Trophoblast cell (in vitro differentiated cells and primary cell): ENCODE measurements around the gene THSD4.

Experiments used
- DNase-seq, 2 donors: peaks; one replicate each; pipeline ENCODE4 v3.0.0-alpha.2; 2016
- H2AFZ ChIP-seq: 2 replicates; pipeline ENCODE4 v1.6.1; 2013; ENCODE audit warnings: low read length, moderate library complexity, mild to moderate bottlenecking; ENCODE audit not compliant: insufficient read depth, poor library complexity
- H2AK5ac ChIP-seq: 2 replicates; pipeline ENCODE4 v1.6.1; 2013; ENCODE audit warnings: mild to moderate bottlenecking, low read length
- H2BK120ac ChIP-seq: 2 replicates; pipeline ENCODE4 v1.6.1; 2013; ENCODE audit warnings: low read length, mild to moderate bottlenecking, moderate library complexity; ENCODE audit not compliant: insufficient read depth, poor library complexity
- H2BK12ac ChIP-seq: 2 replicates; pipeline ENCODE4 v1.6.1; 2013; ENCODE audit warnings: mild to moderate bottlenecking, low read length, moderate library complexity
- H2BK5ac ChIP-seq: 2 replicates; pipeline ENCODE4 v1.6.1; 2013; ENCODE audit warnings: low read length, low read depth, moderate library complexity, mild to moderate bottlenecking; ENCODE audit not compliant: poor library complexity
- H3K14ac ChIP-seq: 2 replicates; pipeline ENCODE4 v1.6.1; 2013; ENCODE audit warnings: mild to moderate bottlenecking, low read length
- H3K18ac ChIP-seq: 2 replicates; pipeline ENCODE4 v1.6.1; 2013; ENCODE audit warnings: mild to moderate bottlenecking, low read length
- H3K23ac ChIP-seq: 2 replicates; pipeline ENCODE4 v1.6.1; 2013; ENCODE audit warnings: low read length
- H3K27ac ChIP-seq: 2 replicates; pipeline ENCODE4 v1.5.1; 2013; ENCODE audit warnings: low read depth, mild to moderate bottlenecking, inconsistent platforms, low read length, moderate library complexity
- H3K27me3 ChIP-seq: 2 replicates; pipeline ENCODE4 v1.6.1; 2013; ENCODE audit warnings: inconsistent platforms, mild to moderate bottlenecking, low read length, moderate library complexity; ENCODE audit not compliant: insufficient read depth
- H3K36me3 ChIP-seq, 2 experiments: 1 replicate in 1 of 2; 2 replicates in 1 of 2; pipeline ENCODE4 v1.6.1; 2013; ENCODE audit warnings: low read length in 2 of 2, mild to moderate bottlenecking in 2 of 2, moderate library complexity in 1 of 2; ENCODE audit not compliant: insufficient read depth in 2 of 2, control insufficient read depth in 1 of 2
- H3K4ac ChIP-seq: 2 replicates; pipeline ENCODE4 v1.6.1; 2013; ENCODE audit warnings: low read depth, mild to moderate bottlenecking, low read length, moderate library complexity
- H3K4me1 ChIP-seq, 2 experiments: 1 replicate in 1 of 2; 2 replicates in 1 of 2; pipeline ENCODE4 v1.6.1; 2013; ENCODE audit warnings: low read length in 2 of 2, mild to moderate bottlenecking in 2 of 2, moderate library complexity in 1 of 2; ENCODE audit not compliant: insufficient read depth in 2 of 2, control insufficient read depth in 1 of 2
- H3K4me2 ChIP-seq: 2 replicates; pipeline ENCODE4 v1.6.1; 2013; ENCODE audit warnings: inconsistent platforms, mild to moderate bottlenecking, low read length, moderate library complexity
- H3K4me3 ChIP-seq: 2 replicates; pipeline ENCODE4 v1.5.1; 2013; ENCODE audit warnings: mild to moderate bottlenecking, low read depth, low read length, inconsistent platforms
- H3K79me1 ChIP-seq: one replicate; pipeline ENCODE4 v1.6.1; 2013; ENCODE audit warnings: low read length
- H3K79me2 ChIP-seq: 2 replicates; pipeline ENCODE4 v1.6.1; 2013; ENCODE audit warnings: low read length, mild to moderate bottlenecking; ENCODE audit not compliant: control insufficient read depth, insufficient read depth, poor library complexity
- H3K9ac ChIP-seq: 2 replicates; pipeline ENCODE4 v1.6.1; 2013; ENCODE audit warnings: mild to moderate bottlenecking, low read length
- H3K9me3 ChIP-seq: 2 replicates; pipeline ENCODE4 v1.6.1; 2013; ENCODE audit warnings: low read depth, mild to moderate bottlenecking, control low read depth, inconsistent platforms, low read length; ENCODE audit not compliant: insufficient read depth
- H4K12ac ChIP-seq: 2 replicates; pipeline ENCODE4 v1.6.1; 2013; ENCODE audit warnings: low read depth, mild to moderate bottlenecking, low read length, moderate library complexity
- H4K8ac ChIP-seq: 2 replicates; pipeline ENCODE4 v1.6.1; 2013; ENCODE audit warnings: low read depth, mild to moderate bottlenecking, low read length, moderate library complexity
- H4K91ac ChIP-seq: one replicate; pipeline ENCODE4 v1.6.1; 2013; ENCODE audit warnings: low read depth, mild to moderate bottlenecking, low read length, moderate library complexity
- WGBS: extraction: QIAGEN DNeasy Blood & Tissue Kit; methylation state at CpG from one replicate; pipeline ENCODE4 v1.1.7; 2013; ENCODE audit warnings: missing lambda C conversion rate; ENCODE audit not compliant: insufficient read length, insufficient coverage; ENCODE audit errors: extremely low coverage; 5-methylcytosine and 5-hydroxymethylcytosine counted together

The THSD4 gene

GRCh38 chr15:71153823-71154524, 38.7 kb downstream of the THSD4 start:
- Histone ChIP-seq H2BK5ac (no peak overlapping the region), H3K14ac (no peak overlapping the region), H2BK120ac (no peak overlapping the region), H2AK5ac (no peak overlapping the region), H4K12ac (no peak overlapping the region), H3K27ac (no peak overlapping the region), H3K79me1 (no peaks in the 10 kb centered on the region), H3K36me3 (no peaks in the 10 kb centered on the region), H3K9me3 (peaks cover 4% of the 10 kb centered on the region), H3K23ac (no peak overlapping the region), H3K18ac (no peak overlapping the region), H2AFZ (no peak overlapping the region), H3K9ac (no peak overlapping the region), H3K4me1 (no peaks in the 10 kb centered on the region), H3K79me2 (no peaks in the 10 kb centered on the region), H3K4ac (no peak overlapping the region), H3K27me3 (no peaks in the 10 kb centered on the region), H3K4me3 (no peak overlapping the region), H4K8ac (no peak overlapping the region), H2BK12ac (no peak overlapping the region), H4K91ac (no peak overlapping the region), H3K4me2 (no peak overlapping the region)
- WGBS, result no CpG with 5 or more reads among the region's 8 CpGs
- peak in 1 of 2 donors; percentile 27 for DNase-seq

- no CpG with 5 or more reads among the region's 4 CpGs for WGBS
- H2AFZ ChIP-seq, result no peak overlapping the region
Measured at GRCh38 chr15:71154607-71155200, 39.4 kb downstream of the THSD4 start.

GRCh38 chr15:71155534-71155933, 40.3 kb downstream of the THSD4 start:
- Histone ChIP-seq H3K4ac (no peak overlapping the region), H3K9me3 (peaks cover 4% of the 10 kb centered on the region), H3K79me1 (no peaks in the 10 kb centered on the region), H2BK5ac (no peak overlapping the region), H2AFZ (no peak overlapping the region), H4K12ac (no peak overlapping the region), H2BK120ac (no peak overlapping the region), H3K4me1 (no peaks in the 10 kb centered on the region), H2AK5ac (no peak overlapping the region), H3K27me3 (no peaks in the 10 kb centered on the region), H3K4me2 (no peak overlapping the region), H3K4me3 (no peak overlapping the region), H3K36me3 (no peaks in the 10 kb centered on the region), H3K79me2 (no peaks in the 10 kb centered on the region), H3K27ac (no peak overlapping the region), H2BK12ac (no peak overlapping the region), H3K23ac (no peak overlapping the region), H3K18ac (no peak overlapping the region), H3K9ac (no peak overlapping the region), H4K8ac (no peak overlapping the region), H4K91ac (no peak overlapping the region), H3K14ac (no peak overlapping the region)
- no peak for DNase-seq
- WGBS, result no CpG with 5 or more reads among the region's 2 CpGs

More at GRCh38 chr15:71154607-71155200, 39.4 kb downstream of the THSD4 start:
- H3K27ac ChIP-seq, result no peak overlapping the region
- H3K79me1 ChIP-seq, result no peaks in the 10 kb centered on the region
- no peak overlapping the region for H3K9ac ChIP-seq
- no peak overlapping the region for H2AK5ac ChIP-seq
- no peak overlapping the region for H3K4me2 ChIP-seq
- H3K4ac ChIP-seq, result no peak overlapping the region
- no peak overlapping the region for H4K8ac ChIP-seq
- H4K91ac ChIP-seq, result no peak overlapping the region
- H2BK12ac ChIP-seq, result no peak overlapping the region
- no peak overlapping the region for H4K12ac ChIP-seq
- H3K79me2 ChIP-seq, result no peaks in the 10 kb centered on the region
- no peak overlapping the region for H2BK120ac ChIP-seq
- H2BK5ac ChIP-seq, result no peak overlapping the region
- H3K14ac ChIP-seq, result no peak overlapping the region
- H3K27me3 ChIP-seq, result no peaks in the 10 kb centered on the region
- H3K4me1 ChIP-seq, result no peaks in the 10 kb centered on the region
- H3K23ac ChIP-seq, result no peak overlapping the region
- peak overlapping the region; percentile 10 for H3K4me3 ChIP-seq
- no peaks in the 10 kb centered on the region for H3K36me3 ChIP-seq
- no peak overlapping the region for H3K18ac ChIP-seq
- DNase-seq, result no peak
- H3K9me3 ChIP-seq, result peaks cover 4% of the 10 kb centered on the region

- Histone ChIP-seq H3K14ac (no peak overlapping the region), H2BK120ac (no peak overlapping the region), H3K27ac (no peak overlapping the region), H3K18ac (no peak overlapping the region), H2BK12ac (no peak overlapping the region), H3K23ac (no peak overlapping the region), H3K9ac (no peak overlapping the region), H3K9me3 (peaks cover 3% of the 10 kb centered on the region), H4K91ac (no peak overlapping the region), H2AK5ac (no peak overlapping the region), H3K4me1 (no peaks in the 10 kb centered on the region), H4K12ac (no peak overlapping the region), H3K79me2 (no peaks in the 10 kb centered on the region), H3K27me3 (no peaks in the 10 kb centered on the region), H3K4me2 (no peak overlapping the region), H4K8ac (no peak overlapping the region), H3K36me3 (no peaks in the 10 kb centered on the region), H3K79me1 (no peaks in the 10 kb centered on the region), H3K4ac (no peak overlapping the region), H2AFZ (no peak overlapping the region), H3K4me3 (no peak overlapping the region), H2BK5ac (no peak overlapping the region)
- WGBS, result no CpG with 5 or more reads among the region's 1 CpG
- DNase-seq, result no peak
Measured at GRCh38 chr15:71160976-71161375, 45.7 kb downstream of the THSD4 start.
